Measurements from ENCODE around the gene RRM2. TPM values are rescaled to one million over a fixed set of nuclear protein-coding genes. Genes with fewer than 3 reads are reported as not detected.

The RRM2 gene
- polyA plus RNA-seq, 1 donor (not counting 4 experiments of a cell fraction or from before 2014, with no cell fraction given), result 25.7 TPM

DNA sequence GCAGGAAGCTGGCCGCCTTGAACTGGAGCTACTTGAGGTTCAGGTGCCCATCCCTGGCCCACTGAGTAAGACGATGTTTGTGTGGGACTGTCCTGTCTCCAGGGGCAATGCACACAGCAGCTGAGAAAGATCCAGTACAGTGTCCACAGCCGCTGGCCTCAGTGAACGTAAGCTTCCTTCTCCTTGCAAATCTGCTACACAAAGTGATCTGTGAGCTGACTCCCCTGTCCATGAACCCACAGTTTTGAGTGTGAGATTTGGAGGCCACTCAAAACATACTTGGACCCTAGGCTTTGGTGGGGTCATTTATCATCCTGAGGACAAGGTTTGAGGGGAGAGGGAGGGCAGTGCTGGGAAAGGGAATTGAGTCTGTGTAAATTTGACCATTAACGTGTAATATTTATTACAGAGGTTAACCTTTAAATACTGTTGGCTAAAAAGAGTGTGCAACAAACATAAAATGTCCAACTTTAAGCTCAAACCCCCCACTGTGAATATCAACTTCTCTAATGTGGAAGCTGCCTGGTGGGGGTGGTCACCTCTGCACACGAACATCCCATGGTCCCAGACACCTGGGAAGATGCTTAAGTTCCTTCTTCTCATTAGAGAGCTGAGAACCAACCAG lies 37.4 kb upstream of the RRM2 start:
- Histone ChIP-seq H3K4me3 (ENCODE audit: control insufficient read depth in 2 of 3, extremely low read depth in 1 of 3, insufficient read depth in 2 of 3, low read depth in 1 of 3, low read length in 3 of 3) (no peak overlapping the region), H2AFZ (ENCODE audit: control insufficient read depth, low read length) (no peak overlapping the region), H3K9me3 (ENCODE audit: control insufficient read depth, low read depth, low read length) (no peaks in the 10 kb centered on the region), H4K20me1 (ENCODE audit: control insufficient read depth, extremely low read depth, insufficient read depth, low read length) (no peaks in the 10 kb centered on the region), H3K27ac (ENCODE audit: control insufficient read depth, insufficient read depth, low read length) (no peak overlapping the region), H3K36me3 (ENCODE audit: control insufficient read depth in 2 of 2, extremely low read depth in 1 of 2, insufficient read depth in 2 of 2, low read length in 2 of 2) (no peaks in the 10 kb centered on the region), H3K9me1 (ENCODE audit: control insufficient read depth, extremely low read depth, insufficient read depth, low read length) (no peaks in the 10 kb centered on the region), H3K4me1 (ENCODE audit: control insufficient read depth, extremely low read depth, insufficient read depth, low read length) (no peaks in the 10 kb centered on the region), H3K27me3 (ENCODE audit: control insufficient read depth, extremely low read depth, insufficient read depth, low read length) (peaks cover 38% of the 10 kb centered on the region), H3K9ac (ENCODE audit: control insufficient read depth, extremely low read depth, insufficient read depth, low read length) (no peak overlapping the region), H3K4me2 (ENCODE audit: control insufficient read depth, extremely low read depth, insufficient read depth, low read depth, low read length) (no peak overlapping the region), H3K79me2 (ENCODE audit: control insufficient read depth, insufficient read depth, low read length) (no peaks in the 10 kb centered on the region)
- DNase-seq (ENCODE audit: low read depth, low spot score) (no peak), FAIRE-seq (no peak)
- no peak for TF ChIP-seq EZH2 (IDR thresholded peaks at IDR 0.05; ENCODE audit: low read length)
- TF ChIP-seq, protein P1, sequence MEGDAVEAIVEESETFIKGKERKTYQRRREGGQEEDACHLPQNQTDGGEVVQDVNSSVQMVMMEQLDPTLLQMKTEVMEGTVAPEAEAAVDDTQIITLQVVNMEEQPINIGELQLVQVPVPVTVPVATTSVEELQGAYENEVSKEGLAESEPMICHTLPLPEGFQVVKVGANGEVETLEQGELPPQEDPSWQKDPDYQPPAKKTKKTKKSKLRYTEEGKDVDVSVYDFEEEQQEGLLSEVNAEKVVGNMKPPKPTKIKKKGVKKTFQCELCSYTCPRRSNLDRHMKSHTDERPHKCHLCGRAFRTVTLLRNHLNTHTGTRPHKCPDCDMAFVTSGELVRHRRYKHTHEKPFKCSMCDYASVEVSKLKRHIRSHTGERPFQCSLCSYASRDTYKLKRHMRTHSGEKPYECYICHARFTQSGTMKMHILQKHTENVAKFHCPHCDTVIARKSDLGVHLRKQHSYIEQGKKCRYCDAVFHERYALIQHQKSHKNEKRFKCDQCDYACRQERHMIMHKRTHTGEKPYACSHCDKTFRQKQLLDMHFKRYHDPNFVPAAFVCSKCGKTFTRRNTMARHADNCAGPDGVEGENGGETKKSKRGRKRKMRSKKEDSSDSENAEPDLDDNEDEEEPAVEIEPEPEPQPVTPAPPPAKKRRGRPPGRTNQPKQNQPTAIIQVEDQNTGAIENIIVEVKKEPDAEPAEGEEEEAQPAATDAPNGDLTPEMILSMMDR (optimal IDR thresholded peaks at IDR 0.05 in 1 of 3, IDR thresholded peaks at IDR 0.05 in 1 of 3, conservative IDR thresholded peaks at IDR 0.05 in 1 of 3; ENCODE audit: extremely low read depth in 1 of 3, insufficient read depth in 2 of 3, low read length in 3 of 3), result no peak
- dilution Hi-C loops (cut with MboI; ENCODE audit: extremely low pct_ligation_motif_present, low sequenced_read_pairs), result no loop called here

DNA sequence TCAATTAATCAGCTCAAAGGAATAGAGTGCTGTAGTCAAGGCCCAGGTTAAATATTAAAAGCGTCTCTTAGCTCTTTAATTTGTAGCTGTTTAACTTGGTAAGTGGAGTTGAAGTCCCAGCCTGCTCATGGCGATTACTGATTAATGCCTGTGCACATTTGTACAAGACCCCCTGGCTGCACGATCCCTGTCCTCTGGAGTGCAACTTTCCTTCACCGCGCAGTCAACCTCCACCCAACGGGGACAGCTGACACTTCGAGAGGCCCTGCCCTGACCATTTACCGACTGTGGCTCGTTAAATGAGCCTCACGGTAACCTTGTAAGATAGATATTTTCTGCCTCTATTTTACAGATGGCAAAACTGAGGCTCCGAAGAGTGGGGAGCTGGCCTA lies 36.9 kb upstream of the RRM2 start:
- Histone ChIP-seq H3K36me3 (ENCODE audit: control insufficient read depth in 2 of 2, extremely low read depth in 1 of 2, insufficient read depth in 2 of 2, low read length in 2 of 2) (no peaks in the 10 kb centered on the region), H3K9me1 (ENCODE audit: control insufficient read depth, extremely low read depth, insufficient read depth, low read length) (no peaks in the 10 kb centered on the region), H2AFZ (ENCODE audit: control insufficient read depth, low read length) (no peak overlapping the region), H3K27ac (ENCODE audit: control insufficient read depth, insufficient read depth, low read length) (no peak overlapping the region), H3K9me3 (ENCODE audit: control insufficient read depth, low read depth, low read length) (no peaks in the 10 kb centered on the region), H3K27me3 (ENCODE audit: control insufficient read depth, extremely low read depth, insufficient read depth, low read length) (peaks cover 33% of the 10 kb centered on the region), H3K4me3 (ENCODE audit: control insufficient read depth in 2 of 3, extremely low read depth in 1 of 3, insufficient read depth in 2 of 3, low read depth in 1 of 3, low read length in 3 of 3) (no peak overlapping the region), H4K20me1 (ENCODE audit: control insufficient read depth, extremely low read depth, insufficient read depth, low read length) (no peaks in the 10 kb centered on the region), H3K79me2 (ENCODE audit: control insufficient read depth, insufficient read depth, low read length) (no peaks in the 10 kb centered on the region), H3K9ac (ENCODE audit: control insufficient read depth, extremely low read depth, insufficient read depth, low read length) (no peak overlapping the region), H3K4me1 (ENCODE audit: control insufficient read depth, extremely low read depth, insufficient read depth, low read length) (no peaks in the 10 kb centered on the region), H3K4me2 (ENCODE audit: control insufficient read depth, extremely low read depth, insufficient read depth, low read depth, low read length) (no peak overlapping the region)
- DNase-seq (ENCODE audit: low read depth, low spot score), result no peak
- dilution Hi-C loops (cut with MboI; ENCODE audit: extremely low pct_ligation_motif_present, low sequenced_read_pairs), result no loop called here
- TF ChIP-seq, protein P1 (optimal IDR thresholded peaks at IDR 0.05 in 1 of 3, IDR thresholded peaks at IDR 0.05 in 1 of 3, conservative IDR thresholded peaks at IDR 0.05 in 1 of 3; ENCODE audit: extremely low read depth in 1 of 3, insufficient read depth in 2 of 3, low read length in 3 of 3), result no peak
- TF ChIP-seq EZH2 (IDR thresholded peaks at IDR 0.05; ENCODE audit: low read length), result no peak
- FAIRE-seq, result no peak
